ENCODE results near the gene ARHGAP22. TPM values are rescaled to one million over a fixed set of nuclear protein-coding genes. Genes with fewer than 3 reads are reported as not detected.

The ARHGAP22 gene
- total RNA-seq, 1 donor from 2014 or later = 3.8 TPM

DNA sequence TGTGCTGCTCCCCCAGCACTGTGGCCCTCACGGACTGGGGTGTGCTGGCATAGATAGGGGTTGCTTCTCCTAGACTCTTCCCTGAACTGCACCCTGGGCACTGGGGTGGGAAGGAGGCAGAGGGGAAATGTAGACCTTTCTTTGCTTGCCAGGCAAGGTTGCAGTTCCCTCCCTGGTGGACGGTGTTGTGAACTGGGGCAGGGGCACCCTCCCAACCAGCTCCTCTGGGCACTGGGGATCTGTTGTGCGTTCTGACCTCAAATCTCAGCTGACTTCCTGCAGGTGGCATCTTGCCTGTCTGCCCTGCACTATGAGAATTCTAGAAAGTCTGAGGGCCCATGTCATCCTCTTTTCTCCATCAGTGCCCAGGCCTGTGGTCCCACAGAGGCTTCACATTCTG lies 53.9 kb downstream of the ARHGAP22 start:
- no peak overlapping the region for H3K27ac ChIP-seq (replicated peaks)
- H3K27me3 ChIP-seq (ENCODE audit: low read depth) = no peaks in the 10 kb centered on the region
- intact Hi-C loops (cut with micrococcal nuclease) = loop anchor here (2.0 to 10.0 kb wide), 2 partner anchors 54 to 106 kb away; partner anchors contain the start of gene ARHGAP22
- peaks cover 23% of the 10 kb centered on the region for H3K4me1 ChIP-seq
- H3K4me3 ChIP-seq = no peak overlapping the region
- no peak for DNase-seq
- H3K9me3 ChIP-seq (replicated peaks) = no peaks in the 10 kb centered on the region
- TF ChIP-seq, protein P1, sequence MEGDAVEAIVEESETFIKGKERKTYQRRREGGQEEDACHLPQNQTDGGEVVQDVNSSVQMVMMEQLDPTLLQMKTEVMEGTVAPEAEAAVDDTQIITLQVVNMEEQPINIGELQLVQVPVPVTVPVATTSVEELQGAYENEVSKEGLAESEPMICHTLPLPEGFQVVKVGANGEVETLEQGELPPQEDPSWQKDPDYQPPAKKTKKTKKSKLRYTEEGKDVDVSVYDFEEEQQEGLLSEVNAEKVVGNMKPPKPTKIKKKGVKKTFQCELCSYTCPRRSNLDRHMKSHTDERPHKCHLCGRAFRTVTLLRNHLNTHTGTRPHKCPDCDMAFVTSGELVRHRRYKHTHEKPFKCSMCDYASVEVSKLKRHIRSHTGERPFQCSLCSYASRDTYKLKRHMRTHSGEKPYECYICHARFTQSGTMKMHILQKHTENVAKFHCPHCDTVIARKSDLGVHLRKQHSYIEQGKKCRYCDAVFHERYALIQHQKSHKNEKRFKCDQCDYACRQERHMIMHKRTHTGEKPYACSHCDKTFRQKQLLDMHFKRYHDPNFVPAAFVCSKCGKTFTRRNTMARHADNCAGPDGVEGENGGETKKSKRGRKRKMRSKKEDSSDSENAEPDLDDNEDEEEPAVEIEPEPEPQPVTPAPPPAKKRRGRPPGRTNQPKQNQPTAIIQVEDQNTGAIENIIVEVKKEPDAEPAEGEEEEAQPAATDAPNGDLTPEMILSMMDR (IDR thresholded peaks at IDR 0.05; ENCODE audit: borderline replicate concordance) = no peak
- H3K36me3 ChIP-seq = no peaks in the 10 kb centered on the region

DNA sequence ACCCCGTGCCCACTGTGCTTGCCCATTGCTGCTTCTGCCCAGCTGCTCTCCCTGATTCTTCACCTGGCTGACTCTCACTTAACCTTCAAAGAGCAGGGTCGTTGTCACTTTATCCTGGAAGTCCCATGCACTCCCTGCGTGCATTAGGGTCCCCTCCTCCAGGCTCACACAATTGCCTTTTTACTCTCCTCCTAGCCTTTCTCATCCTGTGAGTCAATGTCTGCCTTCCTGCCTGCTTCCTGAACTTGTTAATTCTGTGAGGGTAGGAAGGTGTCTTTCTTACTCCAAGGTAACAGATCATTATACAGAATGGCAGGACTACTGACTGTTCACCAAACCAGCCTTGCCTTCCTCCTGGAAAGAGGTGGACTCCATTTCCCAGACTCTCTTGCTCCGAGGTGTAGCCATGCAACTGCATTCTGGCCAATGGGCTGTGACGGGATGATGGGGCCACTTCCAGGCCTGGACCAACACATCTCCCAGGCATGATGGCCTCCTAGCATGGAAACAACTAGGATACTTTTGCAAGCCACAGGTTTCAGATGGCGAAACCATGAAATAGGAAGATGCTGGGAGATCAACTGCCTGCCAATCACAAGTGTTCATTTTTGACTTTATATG lies 54.7 kb downstream of the ARHGAP22 start:
- Histone ChIP-seq H3K9me3 (replicated peaks) (no peaks in the 10 kb centered on the region), H3K4me1 (peaks cover 21% of the 10 kb centered on the region), H3K4me3 (no peak overlapping the region), H3K36me3 (no peaks in the 10 kb centered on the region), H3K27ac (replicated peaks) (no peak overlapping the region), H3K27me3 (ENCODE audit: low read depth) (no peaks in the 10 kb centered on the region)
- no peak for DNase-seq
- intact Hi-C loops (cut with micrococcal nuclease) = loop anchor here (2.0 to 10.0 kb wide), 2 partner anchors 55 to 107 kb away; partner anchors contain the start of gene ARHGAP22
- TF ChIP-seq, protein P1 (IDR thresholded peaks at IDR 0.05; ENCODE audit: borderline replicate concordance) = no peak

DNA sequence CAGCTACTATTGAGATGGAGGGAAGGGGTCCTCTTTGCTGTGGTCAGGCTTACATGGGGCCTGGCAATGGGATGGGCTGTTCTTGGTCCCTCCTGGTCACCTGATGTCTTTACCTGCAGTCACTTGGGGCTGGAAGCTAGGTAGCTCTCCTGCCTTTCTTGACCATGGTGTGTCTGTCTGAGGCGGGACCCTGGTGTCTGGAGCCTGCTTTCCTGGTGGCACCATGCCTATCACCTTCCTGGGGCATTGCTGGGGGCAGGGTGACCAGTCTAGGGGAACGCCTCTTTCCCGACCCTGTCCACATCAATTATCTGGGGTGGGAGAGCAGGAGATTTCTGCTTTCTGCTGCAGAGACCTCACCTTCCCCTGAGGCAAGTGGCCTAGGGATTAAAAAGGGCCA lies 55.6 kb downstream of the ARHGAP22 start:
- Histone ChIP-seq H3K36me3 (no peaks in the 10 kb centered on the region), H3K9me3 (replicated peaks) (no peaks in the 10 kb centered on the region), H3K27ac (replicated peaks) (no peak overlapping the region), H3K4me3 (no peak overlapping the region), H3K4me1 (peaks cover 15% of the 10 kb centered on the region), H3K27me3 (ENCODE audit: low read depth) (no peaks in the 10 kb centered on the region)
- intact Hi-C loops (cut with micrococcal nuclease) = no loop called here
- TF ChIP-seq, protein P1 (IDR thresholded peaks at IDR 0.05; ENCODE audit: borderline replicate concordance) = no peak
- no peak for DNase-seq

DNA sequence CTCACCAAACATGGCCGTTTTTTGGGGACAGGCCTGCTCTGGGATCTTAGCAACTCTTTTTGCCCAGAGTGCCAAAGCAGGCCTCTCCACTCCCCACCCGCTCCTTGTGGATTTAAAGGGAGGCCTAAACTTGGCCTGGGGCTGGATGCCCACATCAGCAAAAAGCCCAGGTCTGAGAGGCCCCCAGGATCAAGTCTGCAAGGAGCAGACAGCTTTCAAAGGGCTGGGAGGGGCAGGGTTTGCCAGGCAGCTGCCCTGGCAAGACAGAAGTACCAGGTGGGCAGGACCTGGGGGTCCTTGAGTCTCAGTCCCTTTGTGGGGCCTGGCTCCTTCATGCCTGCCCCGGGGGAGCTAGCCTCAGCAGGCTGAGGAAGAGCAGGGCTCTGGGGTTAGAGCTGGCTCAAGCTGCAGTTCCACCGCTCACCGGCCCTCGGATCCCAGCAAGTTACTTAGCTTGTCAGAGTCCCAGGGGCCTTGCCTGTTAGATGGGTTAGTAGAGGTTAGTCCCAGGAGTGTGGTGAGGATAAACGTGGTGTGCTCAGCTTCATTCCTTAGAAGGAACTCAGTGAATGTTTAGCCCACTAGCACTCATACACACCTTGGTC lies 56.2 kb downstream of the ARHGAP22 start:
- DNase-seq = no peak
- H3K4me1 ChIP-seq = peaks cover 9% of the 10 kb centered on the region
- H3K4me3 ChIP-seq = no peak overlapping the region
- H3K27ac ChIP-seq (replicated peaks) = no peak overlapping the region
- no peaks in the 10 kb centered on the region for H3K27me3 ChIP-seq (ENCODE audit: low read depth)
- TF ChIP-seq, protein P1 (IDR thresholded peaks at IDR 0.05; ENCODE audit: borderline replicate concordance) = no peak
- H3K36me3 ChIP-seq = no peaks in the 10 kb centered on the region
- intact Hi-C loops (cut with micrococcal nuclease) = no loop called here
- H3K9me3 ChIP-seq (replicated peaks) = no peaks in the 10 kb centered on the region

DNA sequence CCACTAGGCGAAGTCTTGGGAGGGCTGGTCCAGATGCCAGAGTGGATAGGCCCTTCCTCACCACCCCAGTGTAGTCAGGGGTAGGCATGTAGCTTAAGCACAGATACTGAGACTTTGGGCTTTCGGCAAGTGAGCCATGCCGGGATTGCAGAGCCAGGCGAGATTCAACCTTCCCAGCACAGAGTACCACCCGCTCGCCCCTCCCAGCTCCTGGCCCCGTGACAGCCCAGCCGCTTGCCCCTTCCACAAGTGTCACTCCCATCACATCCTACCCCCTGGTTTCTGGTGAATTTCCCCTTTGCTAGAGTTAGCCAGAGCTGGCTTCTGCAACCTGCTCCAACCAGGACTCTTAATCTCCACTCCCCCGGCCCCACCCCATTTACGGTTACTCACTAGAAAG lies 56.9 kb downstream of the ARHGAP22 start:
- Histone ChIP-seq H3K36me3 (no peaks in the 10 kb centered on the region), H3K27me3 (ENCODE audit: low read depth) (no peaks in the 10 kb centered on the region), H3K4me3 (no peak overlapping the region), H3K4me1 (peaks cover 8% of the 10 kb centered on the region), H3K27ac (replicated peaks) (no peak overlapping the region), H3K9me3 (replicated peaks) (no peaks in the 10 kb centered on the region)
- intact Hi-C loops (cut with micrococcal nuclease) = no loop called here
- no peak for DNase-seq
- TF ChIP-seq, protein P1 (IDR thresholded peaks at IDR 0.05; ENCODE audit: borderline replicate concordance) = no peak
